Activated CD4-positive, CD25-positive, alpha-beta regulatory T cell treated with anti-CD3 and anti-CD28 coated beads, Interleukin-2, amount 50 U/mL, for 16 hours (primary cell): ENCODE results near the gene SH3PXD2A.

ENCODE experiments used
- DNase-seq: peaks from one replicate; pipeline ENCODE4 v3.0.0-alpha.2; 2020; ENCODE audit warnings: low read depth, low spot score

Gene SH3PXD2A

DNA sequence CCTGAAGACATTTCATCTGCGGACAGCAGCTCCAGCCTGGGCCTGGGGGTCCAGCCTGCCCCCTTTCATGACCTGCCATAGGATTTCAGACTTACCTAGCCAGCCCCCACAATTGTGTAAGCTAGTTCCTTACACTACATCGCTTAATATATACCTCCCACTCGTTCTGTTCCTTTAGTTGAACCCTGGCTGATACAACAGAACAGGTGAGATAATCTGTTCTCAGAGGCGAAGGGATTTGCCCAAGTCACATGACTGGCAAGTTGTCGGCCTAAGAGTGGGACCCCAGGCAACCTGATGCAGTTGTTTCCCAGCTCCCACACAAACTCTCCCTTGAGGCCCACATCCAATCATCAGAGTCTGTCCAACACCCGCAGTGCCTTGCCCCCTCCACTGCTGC, 168.2 kb downstream of the SH3PXD2A start:
- no peak for DNase-seq

DNA sequence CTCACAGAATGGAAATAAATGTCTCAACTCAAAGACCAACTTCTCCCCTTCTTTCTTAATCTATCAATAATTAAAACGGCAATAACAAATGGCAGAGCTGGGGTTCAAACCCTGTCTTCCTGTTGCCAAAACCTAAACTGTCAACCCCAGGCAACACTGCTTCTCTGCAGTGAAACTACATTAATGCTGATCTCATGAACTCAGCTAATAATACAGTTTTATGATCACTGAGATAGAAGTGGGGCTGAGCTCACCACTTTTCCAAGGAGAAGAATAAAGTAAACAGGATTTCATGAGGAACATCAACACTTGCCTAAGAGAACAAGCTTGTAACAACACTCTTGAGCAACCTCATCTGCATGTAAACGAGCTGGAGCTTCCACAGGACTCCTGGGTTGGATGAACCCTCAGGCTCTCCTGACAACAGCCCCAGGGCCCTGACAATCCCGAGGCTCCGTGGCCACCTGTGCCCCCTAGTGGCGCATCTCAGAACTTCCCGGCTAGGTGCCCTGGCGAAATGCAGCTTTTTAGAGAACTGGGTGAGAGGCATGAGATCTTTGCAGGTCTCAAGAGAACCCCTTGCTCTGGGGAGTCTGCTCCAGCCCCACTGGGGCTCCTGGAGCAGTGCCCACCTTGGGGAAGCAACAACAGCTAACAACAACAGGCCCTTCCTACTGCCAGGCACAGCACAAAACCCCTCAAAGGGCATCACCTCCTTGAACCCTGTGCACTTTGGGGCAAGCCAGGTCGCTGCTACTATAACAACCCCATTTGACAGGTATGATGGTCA, 169.3 kb downstream of the SH3PXD2A start:
- DNase-seq, result peak; percentile 47

DNA sequence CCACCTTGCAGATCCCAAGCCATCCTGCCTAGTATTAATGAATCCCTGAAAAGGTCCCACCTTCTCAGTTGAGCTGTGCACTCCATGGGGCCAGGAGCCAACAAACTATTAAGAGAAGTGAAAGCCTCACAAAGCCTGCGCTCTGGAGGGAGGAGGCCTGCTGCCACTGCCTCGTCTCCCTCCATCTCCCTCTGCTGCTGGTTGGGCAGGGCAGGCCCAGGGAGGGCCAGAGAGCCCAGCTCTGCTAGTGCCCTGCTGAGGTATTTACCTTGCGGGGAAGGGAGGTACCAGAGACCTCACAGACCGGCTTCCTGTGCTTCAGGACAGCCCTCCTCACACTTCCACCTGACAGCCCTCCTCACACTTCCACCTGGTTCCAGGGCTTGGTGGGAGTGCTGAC, 171.5 kb downstream of the SH3PXD2A start:
- DNase-seq, result no peak

DNA sequence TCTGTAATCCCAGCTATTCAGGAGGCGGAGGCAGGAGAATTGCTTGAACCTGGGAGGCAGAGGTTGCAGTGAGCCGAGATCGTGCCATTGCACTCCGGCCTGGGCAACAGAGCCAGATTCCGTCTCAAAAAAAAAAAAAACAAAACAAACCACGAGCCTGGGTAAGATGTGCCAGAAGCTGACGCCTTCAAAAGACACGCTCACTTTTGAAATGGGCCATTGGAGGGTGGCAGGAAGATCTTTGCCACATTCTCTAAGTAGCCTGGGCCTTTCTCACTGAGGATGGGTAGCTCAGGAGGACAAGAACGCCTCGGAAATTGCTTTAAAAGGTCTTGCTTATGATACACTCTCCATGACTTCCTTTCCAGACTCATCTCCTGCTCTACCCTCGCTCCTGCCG, 172.7 kb downstream of the SH3PXD2A start:
- DNase-seq, result no peak

DNA sequence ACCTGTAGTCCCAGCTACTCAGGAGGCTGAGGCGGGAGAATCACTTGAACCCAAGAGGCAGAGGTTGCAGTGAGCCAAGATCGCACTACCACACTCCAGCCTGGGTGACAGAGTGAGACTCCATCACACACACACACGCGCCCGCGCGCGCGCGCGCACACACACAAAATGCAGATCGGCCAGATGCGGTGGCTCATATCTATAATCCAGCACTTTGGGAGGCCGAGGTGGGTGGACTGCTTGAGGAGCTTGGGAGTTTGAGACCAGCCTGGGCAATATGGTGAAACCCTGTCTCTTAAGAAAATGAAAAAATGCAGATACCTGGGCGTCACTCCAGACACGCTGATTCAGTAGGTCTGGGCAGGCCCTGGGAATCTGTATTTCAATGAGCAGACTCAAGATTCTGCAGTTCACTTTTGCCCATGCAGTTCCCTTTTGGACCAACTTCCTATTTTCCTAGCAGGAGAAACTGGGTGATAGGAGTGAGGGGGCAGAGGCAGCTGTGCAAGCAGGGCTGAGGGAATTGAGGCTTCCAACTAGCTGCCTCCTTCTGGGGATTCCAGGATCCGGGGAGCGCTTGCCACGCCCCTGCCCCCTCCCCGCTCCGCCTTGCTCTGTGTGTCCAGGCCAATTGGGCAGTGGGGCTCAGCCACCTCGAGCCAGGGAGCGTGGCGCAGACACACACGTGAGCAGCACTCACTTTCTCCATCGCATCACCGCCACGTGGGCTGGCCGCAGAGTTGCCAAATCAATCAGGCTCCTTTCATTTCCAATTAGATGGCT, 173.6 kb downstream of the SH3PXD2A start:
- no peak for DNase-seq

DNA sequence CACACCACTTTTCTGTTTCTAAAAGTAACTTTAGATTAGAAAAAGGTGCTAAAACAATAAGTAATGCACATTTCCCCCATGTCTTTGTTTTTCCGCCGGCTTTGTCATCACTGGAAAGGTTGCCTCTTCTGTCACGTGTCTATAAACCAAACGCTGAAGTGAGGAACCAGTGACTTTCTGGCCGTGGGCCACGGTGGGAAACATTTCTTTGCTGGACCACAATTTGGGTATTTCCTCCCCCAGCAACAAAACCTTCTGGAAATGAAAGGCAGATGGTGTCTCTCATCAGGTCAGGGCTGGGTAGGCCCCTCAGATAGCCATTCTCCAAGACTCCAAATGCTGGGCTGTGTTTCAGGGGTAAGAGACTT, 174.5 kb downstream of the SH3PXD2A start:
- DNase-seq, result no peak

DNA sequence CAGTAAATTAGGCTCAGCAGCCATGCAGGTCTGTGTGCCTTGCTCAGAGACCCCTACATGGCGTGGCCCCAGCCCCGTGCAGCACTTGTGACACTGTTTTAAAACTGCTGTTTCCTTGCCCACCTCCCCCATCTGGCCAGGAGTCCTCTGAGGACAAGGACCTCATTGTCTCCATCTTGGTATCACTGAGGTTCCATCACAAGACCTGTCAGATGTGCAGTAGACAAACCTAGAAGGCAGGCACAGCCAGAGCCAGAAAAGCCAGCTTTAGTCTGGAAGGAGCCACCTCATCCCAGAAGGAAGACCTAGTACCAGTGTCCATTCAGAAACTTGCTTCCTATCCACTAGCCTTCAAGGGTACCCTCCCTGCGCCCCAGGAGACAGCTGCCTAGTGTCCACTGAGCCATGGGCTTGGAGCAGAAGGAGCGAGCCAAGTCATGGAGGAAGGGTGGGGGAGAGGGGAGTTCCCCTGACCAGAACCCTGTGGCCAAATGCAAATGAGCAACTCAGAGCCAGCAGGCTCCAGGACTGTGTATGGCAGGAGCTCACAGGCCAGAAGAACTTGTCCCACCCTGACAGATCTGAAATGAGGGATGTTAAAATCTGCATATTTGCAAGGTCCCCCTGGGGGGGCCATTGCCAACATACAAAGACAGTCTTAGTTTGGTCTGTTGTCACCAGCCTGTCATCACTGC, 176.1 kb downstream of the SH3PXD2A start:
- DNase-seq, result no peak

DNA sequence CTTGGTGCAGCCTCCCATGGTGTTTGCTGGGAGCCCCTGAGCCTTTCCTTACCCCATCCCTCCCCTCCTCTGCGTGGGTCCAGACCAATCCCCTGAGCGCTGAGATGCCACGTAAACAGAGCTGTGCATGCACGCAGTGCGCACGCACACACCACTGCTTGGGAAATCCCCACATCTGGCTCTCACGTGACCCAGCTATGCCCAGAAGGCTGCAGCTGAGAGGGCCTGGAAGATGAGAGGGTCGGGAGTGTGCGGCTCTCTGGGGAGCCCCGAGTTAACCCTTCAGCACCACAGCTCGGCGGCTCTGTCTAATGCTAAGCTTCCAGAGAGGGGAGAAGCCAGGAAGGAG, 177.2 kb downstream of the SH3PXD2A start:
- DNase-seq, result peak; percentile 70

DNA sequence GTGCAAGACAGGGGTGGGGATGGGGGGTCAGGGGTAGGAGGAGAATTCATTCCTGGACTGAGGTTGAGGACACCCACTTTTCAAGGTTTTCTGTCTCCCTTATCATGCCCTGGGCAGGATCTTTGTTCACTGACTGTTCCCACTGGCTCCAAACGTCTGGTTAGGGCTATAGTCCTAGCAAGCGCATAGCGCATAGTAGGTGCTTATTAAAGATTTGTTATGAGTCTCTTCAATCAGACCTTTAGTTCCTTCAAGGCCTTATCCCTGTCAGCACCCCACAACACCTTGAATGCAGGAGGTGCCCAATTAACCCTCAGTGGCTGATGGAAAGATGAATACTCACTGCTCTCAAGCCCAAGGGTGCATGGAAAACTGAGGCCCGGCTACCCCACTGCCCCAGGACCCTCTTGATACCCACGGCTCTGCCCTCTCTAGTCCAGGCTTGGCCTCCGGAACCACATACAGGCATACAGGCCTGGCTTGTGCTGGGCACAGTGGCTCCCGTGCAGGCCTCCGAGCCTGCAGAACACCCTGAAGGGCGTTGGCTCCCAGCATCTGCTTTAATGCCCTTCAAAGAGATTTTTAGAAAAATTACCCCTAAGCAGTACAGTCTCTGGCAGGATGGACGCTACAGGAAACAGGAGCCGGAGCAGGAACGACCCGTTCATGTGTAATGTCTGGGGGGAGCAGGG, 177.7 kb downstream of the SH3PXD2A start:
- no peak for DNase-seq

DNA sequence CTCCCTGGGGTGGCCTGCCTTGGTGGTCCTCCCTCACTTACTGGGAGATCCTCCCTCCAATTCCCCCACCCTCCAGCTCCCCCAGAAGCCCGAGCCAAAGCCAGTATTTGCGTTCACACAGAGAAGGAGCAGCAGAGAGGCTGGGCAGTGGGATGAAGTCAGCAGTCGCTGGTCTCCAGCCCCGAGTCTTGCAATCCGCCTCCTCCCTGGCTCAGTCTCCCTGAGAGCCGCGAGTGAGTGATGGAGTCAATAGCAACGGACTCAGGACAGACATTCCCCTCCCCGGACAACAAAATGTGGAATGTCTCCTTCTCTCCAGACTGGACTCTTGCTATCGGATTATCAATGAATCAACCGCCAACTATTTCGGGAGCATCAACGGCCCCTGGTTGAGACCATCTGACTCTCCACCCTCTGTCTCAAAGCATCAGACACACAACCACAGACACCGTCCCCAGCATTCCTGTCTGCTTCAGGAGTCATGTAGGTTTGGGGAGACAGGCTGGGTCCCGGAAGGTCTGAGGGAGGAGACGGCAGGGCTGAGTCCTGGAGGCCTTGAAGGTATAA, 178.4 kb downstream of the SH3PXD2A start:
- no peak for DNase-seq

DNA sequence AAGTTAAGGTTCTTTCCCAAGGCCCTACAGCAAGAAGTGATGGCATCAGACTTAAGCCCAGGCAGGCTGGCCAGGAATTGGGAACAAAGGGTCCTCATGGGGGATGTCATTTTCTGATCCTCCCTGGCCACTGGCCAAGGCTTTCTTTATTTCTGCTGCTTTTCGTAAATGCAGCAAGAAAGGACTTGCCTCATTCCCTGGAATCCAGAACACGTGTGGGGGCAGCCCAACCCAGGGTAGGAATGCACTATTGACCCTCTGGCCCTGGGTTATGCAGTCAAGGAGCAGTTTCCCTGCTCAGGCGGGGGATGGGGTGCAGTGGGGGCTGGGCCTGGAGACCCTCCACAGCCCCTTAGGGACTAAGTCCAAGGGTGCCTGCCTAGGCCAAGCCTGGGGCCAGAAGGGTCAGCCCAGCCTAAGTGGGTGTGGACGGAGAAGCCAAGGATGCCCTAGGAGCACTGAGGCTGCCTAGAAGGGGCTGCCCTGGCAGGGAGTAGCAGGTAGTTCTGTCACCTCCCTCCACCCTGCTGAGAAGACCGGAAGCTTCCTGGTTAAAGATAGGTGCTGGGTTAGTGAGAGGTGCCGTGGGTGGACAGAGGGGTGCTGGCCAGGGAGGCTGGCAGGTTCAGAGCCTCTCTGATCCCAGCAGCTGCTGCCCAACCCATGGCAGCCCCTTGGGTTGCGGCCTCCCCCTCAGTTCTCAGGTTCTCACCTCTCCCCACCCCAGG, 179.2 kb downstream of the SH3PXD2A start:
- no peak for DNase-seq

DNA sequence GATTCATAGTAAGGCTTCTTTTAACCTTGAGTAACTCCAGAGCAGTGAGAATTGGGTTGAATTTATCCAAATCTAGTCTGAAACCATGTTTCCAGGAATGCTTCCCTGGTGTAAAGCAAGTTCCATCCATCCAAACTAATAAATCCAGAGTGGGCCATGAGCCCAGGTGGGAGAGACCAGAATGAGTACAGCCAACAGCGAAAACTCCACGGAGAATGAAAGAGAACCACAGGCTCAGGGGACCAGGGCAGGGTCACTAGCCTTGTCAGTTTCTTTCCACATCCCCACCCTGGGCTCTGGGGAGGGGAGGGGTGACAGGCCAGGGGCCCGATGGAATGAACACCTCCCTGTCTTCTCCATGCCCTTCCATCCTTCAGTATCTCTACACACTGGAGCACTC, 181.8 kb downstream of the SH3PXD2A start:
- no peak for DNase-seq

DNA sequence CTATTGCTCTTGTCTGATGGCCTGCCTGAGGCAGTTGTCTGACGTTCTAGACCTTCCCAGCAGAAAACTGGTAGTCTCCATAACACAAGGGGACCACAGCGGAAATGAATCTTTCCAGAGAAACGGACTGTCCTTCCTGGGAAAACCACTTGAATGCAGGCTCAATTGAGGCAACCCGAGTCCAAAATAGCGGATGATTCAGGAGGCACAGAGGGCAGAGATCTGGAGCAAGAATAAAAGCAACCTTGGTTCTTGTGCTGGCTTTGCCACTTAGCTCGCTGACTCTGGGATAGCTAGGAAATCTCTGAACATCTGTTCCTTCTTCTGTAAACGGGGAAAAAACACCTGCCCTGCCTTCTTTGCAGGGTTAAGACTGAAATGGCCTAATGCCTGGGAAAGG, 183.0 kb downstream of the SH3PXD2A start:
- DNase-seq, result no peak

DNA sequence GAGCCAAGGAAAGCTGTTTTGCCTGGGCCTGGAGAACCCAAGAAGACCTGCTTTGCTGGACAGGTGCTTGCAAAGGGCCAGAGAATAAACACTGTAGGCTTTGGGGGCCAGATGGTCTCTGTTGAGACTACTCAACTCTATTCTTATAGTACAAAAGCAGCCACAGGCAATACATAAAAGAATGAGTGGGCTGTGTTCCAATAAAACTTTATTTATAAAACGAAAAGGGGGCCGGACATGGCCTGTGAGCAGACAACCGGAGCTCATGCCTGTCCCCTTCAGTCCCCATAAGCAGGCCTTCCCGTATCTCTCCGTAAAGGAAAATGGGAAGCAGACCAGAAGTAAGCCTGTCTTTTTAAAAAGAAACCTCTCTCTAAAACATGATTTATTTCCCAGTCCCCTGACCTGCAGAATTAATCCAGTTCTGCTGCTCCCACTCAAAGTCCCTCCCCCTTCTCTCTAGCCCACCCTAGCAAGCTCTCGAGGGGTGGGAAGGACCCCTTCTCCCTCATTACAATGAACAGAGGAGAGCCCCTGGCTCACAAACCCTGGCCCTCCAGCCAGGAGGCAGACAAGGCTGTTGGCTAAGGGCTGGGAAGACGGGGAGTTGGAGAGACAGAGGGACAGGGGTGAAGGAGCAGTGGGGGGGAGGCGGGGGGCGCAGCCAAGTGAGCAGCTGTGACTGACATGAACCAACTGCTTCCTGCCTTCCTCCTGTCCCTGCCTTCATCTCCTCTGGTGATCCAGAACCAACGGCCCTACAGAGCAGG, 184.1 kb downstream of the SH3PXD2A start:
- DNase-seq, result no peak

DNA sequence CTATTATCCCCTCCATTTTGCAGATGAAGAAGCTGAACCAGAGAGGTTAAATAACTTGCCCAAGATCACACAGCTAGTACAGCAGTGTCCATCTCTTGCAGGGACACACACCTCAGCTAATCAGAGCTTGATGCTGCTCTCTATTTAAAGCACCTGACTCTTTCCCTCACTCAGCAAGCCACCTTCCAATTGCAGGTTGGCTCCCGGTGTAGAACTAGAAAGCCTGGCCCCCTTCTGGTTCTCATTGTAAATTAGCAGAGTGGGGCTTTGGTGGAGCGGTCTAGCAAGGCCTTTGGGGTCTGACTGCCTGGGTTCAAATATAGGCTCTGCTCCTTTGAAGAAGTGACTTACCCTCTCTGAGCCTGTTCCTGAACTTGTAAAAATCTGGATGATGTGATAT, 185.4 kb downstream of the SH3PXD2A start:
- DNase-seq, result no peak

DNA sequence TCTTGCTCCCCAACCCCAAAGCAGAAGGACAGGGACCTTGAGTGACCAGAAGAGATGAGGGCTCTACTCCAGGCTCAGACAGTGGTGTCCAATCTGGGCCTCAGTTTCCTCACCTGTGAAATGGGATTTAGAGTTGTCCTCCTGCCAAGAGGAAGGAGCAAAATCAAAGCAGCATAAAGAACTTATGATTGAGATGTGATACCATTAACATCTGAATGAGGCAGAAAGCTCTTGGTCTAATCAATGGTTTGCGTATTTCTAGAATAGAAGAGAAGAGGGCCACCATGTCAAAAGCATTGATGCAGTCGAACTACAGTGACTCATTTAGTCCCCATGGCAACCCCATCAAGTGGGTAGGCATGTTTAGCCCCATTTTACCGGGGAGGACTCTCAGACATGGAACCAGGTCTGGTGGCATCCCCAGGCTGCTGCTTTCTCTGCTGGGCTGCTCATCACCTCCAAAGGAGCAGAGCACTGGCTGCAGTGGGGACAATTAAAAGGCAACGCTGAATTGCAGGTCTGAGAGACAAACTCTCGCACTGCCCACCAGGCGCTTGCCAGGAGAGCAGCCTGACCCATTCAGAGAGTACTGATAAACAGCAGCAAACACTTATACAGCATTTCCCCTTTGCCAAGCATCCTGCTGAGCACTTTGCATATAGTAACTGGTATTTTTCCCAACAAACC, 186.0 kb downstream of the SH3PXD2A start:
- DNase-seq, result no peak

DNA sequence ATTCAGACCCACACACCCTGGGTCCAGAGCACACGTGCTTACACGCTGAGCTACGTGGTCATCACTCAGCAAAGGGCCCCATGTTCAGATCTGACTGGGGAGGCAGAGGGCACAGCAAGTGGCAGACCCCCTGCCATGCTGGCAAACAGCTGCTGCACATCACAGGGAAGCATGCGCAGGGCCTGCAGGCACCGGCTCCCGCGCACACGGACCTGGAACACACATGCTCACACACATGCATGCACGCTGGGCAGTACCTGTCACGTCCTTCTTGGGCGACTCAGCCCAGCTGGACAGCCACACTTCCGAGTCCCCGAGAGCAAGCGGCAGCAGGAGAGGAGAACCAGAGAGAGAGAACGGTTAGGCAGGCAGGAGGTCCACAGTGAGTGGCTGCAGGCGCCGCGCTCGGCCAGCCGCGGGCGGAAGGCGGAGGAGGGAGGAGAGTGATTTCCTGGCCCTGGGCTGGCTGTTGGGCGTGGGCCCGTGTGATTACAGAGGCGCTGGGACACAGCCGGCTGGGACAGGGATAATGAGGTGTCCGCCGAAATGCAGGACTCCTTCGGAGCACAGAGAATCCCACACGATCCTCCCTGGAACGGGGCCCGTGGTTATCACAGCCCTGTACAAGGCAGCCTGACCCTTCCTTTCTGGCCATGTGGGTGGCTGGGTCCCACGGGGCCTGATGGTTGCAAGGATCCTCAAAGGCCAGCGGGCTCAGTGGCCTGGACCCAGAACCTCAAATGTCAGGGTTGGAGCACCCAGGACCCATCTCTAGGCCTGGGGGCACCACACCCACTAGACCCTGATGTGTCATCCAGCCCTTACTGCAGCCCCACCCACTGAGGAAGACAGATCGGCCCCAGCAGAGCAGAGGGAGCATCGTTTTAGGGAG, 186.8 kb downstream of the SH3PXD2A start:
- DNase-seq, result no peak

DNA sequence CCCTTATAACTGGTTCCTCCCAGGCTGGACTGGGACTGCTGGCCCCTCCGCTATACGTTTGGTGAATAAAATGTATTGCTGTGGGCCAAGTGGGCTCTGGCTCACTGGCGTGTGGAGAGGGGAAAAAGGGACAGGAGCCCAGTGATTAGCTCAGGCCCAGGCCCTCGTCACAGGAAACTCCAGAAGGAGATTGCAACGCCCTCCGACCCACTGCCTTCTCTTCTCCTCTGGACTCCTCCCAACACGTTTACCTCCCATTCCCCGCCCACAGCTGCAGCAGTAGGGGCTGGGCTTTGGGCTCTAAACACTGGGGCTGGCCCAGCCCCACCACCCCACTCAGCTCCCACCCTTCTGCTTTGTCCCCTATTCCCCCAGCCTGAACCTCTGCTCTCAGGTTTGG, 188.0 kb downstream of the SH3PXD2A start:
- no peak for DNase-seq

DNA sequence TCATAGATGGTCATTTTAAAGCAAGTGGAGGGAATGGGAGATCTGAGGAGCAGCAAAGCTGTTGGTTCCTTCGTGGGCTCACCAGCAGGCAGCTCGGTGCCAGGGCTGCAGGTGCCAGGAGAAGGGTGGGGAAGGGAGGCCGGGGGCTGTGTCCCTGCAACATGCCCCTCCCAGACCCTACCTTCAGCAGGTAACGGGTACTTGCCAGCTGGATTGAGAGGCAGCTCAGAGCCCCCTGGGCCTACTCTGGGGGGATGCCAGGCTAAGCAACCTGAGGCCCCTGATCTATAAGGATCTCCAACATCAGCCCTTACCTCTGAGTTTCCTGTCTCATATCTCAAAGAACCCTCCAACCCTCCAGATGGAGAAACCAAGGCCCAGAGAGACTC, 188.6 kb downstream of the SH3PXD2A start:
- DNase-seq, result no peak
